GM12878 (cell line): ENCODE results near the gene NINJ1.

Experiments used
- CUX1 ChIP-seq: IDR thresholded peaks from 2 replicates; pipeline ENCODE4 v1.6.1; 2012; ENCODE audit warnings: improper control_type of control experiment, low read depth, low read length; ENCODE audit not compliant: insufficient replicate concordance
- EP300 ChIP-seq, 2 experiments: fragments of 150-350 bp in 1 of 2; IDR thresholded peaks; 2 replicates each; pipeline ENCODE4 v1.6.1; 2011 to 2012; ENCODE audit warnings: low read depth in 2 of 2, low read length in 2 of 2, borderline replicate concordance in 1 of 2, improper control_type of control experiment in 1 of 2, inconsistent platforms in 1 of 2; ENCODE audit not compliant: control insufficient read depth in 1 of 2
- YY1 ChIP-seq: IDR thresholded peaks from 2 replicates; pipeline ENCODE4 v1.6.1; 2011; ENCODE audit warnings: low read depth, mild to moderate bottlenecking, low read length
- TF ChIP-seq, protein P1 (sequence below), 3 experiments: IDR thresholded peaks in 2 of 3; conservative IDR thresholded peaks in 1 of 3; 2 replicates each; pipeline ENCODE4 v1.5.1; 2011; ENCODE audit warnings: low read depth in 3 of 3, low read length in 3 of 3, mild to moderate bottlenecking in 3 of 3, control low read depth in 2 of 3, moderate library complexity in 2 of 3, inconsistent platforms in 1 of 3, mixed read lengths in 1 of 3; ENCODE audit not compliant: control insufficient read depth in 2 of 3, insufficient read depth in 1 of 3; ENCODE audit errors: extremely low read depth in 1 of 3
- TF ChIP-seq, protein P2 (sequence below): IDR thresholded peaks from 2 replicates; pipeline ENCODE4 v1.6.1; 2012; ENCODE audit warnings: low read depth, low read length, improper control_type of control experiment

GRCh38 chr9:93167185-93167584, 33.1 kb upstream of the NINJ1 start:
- TF ChIP-seq, protein P1, sequence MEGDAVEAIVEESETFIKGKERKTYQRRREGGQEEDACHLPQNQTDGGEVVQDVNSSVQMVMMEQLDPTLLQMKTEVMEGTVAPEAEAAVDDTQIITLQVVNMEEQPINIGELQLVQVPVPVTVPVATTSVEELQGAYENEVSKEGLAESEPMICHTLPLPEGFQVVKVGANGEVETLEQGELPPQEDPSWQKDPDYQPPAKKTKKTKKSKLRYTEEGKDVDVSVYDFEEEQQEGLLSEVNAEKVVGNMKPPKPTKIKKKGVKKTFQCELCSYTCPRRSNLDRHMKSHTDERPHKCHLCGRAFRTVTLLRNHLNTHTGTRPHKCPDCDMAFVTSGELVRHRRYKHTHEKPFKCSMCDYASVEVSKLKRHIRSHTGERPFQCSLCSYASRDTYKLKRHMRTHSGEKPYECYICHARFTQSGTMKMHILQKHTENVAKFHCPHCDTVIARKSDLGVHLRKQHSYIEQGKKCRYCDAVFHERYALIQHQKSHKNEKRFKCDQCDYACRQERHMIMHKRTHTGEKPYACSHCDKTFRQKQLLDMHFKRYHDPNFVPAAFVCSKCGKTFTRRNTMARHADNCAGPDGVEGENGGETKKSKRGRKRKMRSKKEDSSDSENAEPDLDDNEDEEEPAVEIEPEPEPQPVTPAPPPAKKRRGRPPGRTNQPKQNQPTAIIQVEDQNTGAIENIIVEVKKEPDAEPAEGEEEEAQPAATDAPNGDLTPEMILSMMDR (IDR thresholded peaks at IDR 0.05 in 2 of 3, conservative IDR thresholded peaks at IDR 0.05 in 1 of 3; ENCODE audit: control insufficient read depth in 2 of 3, extremely low read depth in 1 of 3, insufficient read depth in 1 of 3, low read depth in 3 of 3, low read length in 3 of 3): no peak
- no peak for TF ChIP-seq EP300 (IDR thresholded peaks at IDR 0.05; ENCODE audit: borderline replicate concordance in 1 of 2, control insufficient read depth in 1 of 2, low read depth in 2 of 2, low read length in 2 of 2)
- TF ChIP-seq, protein P2, sequence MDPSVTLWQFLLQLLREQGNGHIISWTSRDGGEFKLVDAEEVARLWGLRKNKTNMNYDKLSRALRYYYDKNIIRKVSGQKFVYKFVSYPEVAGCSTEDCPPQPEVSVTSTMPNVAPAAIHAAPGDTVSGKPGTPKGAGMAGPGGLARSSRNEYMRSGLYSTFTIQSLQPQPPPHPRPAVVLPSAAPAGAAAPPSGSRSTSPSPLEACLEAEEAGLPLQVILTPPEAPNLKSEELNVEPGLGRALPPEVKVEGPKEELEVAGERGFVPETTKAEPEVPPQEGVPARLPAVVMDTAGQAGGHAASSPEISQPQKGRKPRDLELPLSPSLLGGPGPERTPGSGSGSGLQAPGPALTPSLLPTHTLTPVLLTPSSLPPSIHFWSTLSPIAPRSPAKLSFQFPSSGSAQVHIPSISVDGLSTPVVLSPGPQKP: no peak
- TF ChIP-seq CUX1: no peak
- TF ChIP-seq YY1: no peak
